CD4-positive, alpha-beta T cell (primary cell): ENCODE data around the gene FBRSL1. TPM values are rescaled to one million over a fixed set of nuclear protein-coding genes. Genes with fewer than 3 reads are reported as not detected.

ENCODE experiments used
- ATAC-seq: fragments of 200-7000 bp; cut with Tn5 transposase; one replicate; pipeline ENCODE4 v1.10.0; 2022; ENCODE audit warnings: mild to moderate bottlenecking; ENCODE audit not compliant: poor library complexity
- CTCF ChIA-PET: fragments of 350-600 bp; sonication (Branson Sonifier 250); formaldehyde crosslinking; loops from one replicate; lab custom pipeline; 2021; ENCODE audit warnings: antibody characterized with exemption, inconsistent platforms; lab: Charles Lee
- POLR2A ChIA-PET: fragments of 350-600 bp; sonication (Branson Sonifier 250); formaldehyde crosslinking; loops from one replicate; lab custom pipeline; 2021; ENCODE audit warnings: antibody characterized with exemption, inconsistent platforms; lab: Charles Lee
- DNase-seq, 14 experiments: peaks; one replicate each; pipeline ENCODE4 v3.0.0-alpha.2; 2013 to 2020; ENCODE audit warnings: mixed read lengths in 2 of 14
- H3K27ac ChIP-seq, 2 donors: one replicate each; pipeline versions ENCODE4 v1.5.1 to v1.7.0; 2013; ENCODE audit warnings: low read length in 2 of 2, low read depth in 1 of 2, mild to moderate bottlenecking in 1 of 2
- H3K27me3 ChIP-seq, 2 experiments: 1 replicate in 1 of 2; 2 replicates in 1 of 2; pipeline versions ENCODE4 v1.6.1 to v1.7.0; 2013; ENCODE audit warnings: low read length in 2 of 2, control low read depth in 1 of 2, mild to moderate bottlenecking in 1 of 2, moderate library complexity in 1 of 2; ENCODE audit not compliant: insufficient read depth in 2 of 2, control insufficient read depth in 1 of 2
- H3K36me3 ChIP-seq: one replicate; pipeline ENCODE4 v1.6.1; 2013; ENCODE audit warnings: low read length, control low read depth; ENCODE audit not compliant: insufficient read depth
- H3K4me1 ChIP-seq: one replicate; pipeline ENCODE4 v1.6.1; 2013; ENCODE audit warnings: low read length, control low read depth; ENCODE audit not compliant: insufficient read depth
- H3K4me3 ChIP-seq: one replicate; pipeline ENCODE4 v1.5.1; 2013; ENCODE audit warnings: mild to moderate bottlenecking, low read length, moderate library complexity
- H3K9me3 ChIP-seq, 2 experiments: 1 replicate in 1 of 2; 2 replicates in 1 of 2; pipeline versions ENCODE4 v1.6.1 to v1.7.0; 2013; ENCODE audit warnings: low read length in 2 of 2, mild to moderate bottlenecking in 2 of 2, control low read depth in 1 of 2, moderate library complexity in 1 of 2; ENCODE audit not compliant: control insufficient read depth in 1 of 2, insufficient read depth in 1 of 2
- H3K27ac Mint-ChIP-seq: one replicate; pipeline ENCODE4 v1.8.0; 2020; ENCODE audit warnings: mixed read lengths
- H3K27me3 Mint-ChIP-seq: one replicate; pipeline ENCODE4 v1.8.0; 2021; ENCODE audit warnings: mixed read lengths
- H3K36me3 Mint-ChIP-seq: one replicate; pipeline ENCODE4 v1.8.0; 2021; ENCODE audit warnings: low read depth, mixed read lengths
- H3K4me1 Mint-ChIP-seq: one replicate; pipeline ENCODE4 v1.8.0; 2021; ENCODE audit warnings: low read depth, mixed read lengths
- H3K4me3 Mint-ChIP-seq: one replicate; pipeline ENCODE4 v1.8.0; 2020; ENCODE audit warnings: mild to moderate bottlenecking, mixed read lengths
- H3K9me3 Mint-ChIP-seq: one replicate; pipeline ENCODE4 v1.8.0; 2020; ENCODE audit warnings: mixed read lengths
- CTCF ChIP-seq: fragments of 200-600 bp; IDR thresholded peaks from one replicate; pipeline ENCODE4 v1.8.0; 2022; ENCODE audit warnings: antibody characterized with exemption, mild to moderate bottlenecking
- intact Hi-C, 2 experiments: fragments of 100-400 bp; cut with DNase I in 1 of 2; cut with micrococcal nuclease in 1 of 2; formaldehyde crosslinking; loops; one replicate each; pipeline versions ENCODE4 v1.15.1 to v1.9.0; 2023 to 2025; cut with DNase I, micrococcal nuclease
- total RNA-seq, 174 experiments: library from RNA in 2 of 174; stranded (reverse) in 2 of 174; gene quantifications; one replicate each; pipeline ENCODE4 v1.2.3 and lab custom pipeline; 2021 to 2026

Gene FBRSL1
- total RNA-seq, 2 experiments from 2014 or later, result 75.8 to 80.7 TPM

GRCh38 chr12:132445884-132446632 lies 43.9 kb upstream of the FBRSL1 start:
- intact Hi-C loops, result loop anchor here (2.0 to 5.0 kb wide), 2 partner anchors 41 to 43 kb away; no protein-coding TSS in a partner anchor
- Mint-ChIP-seq H3K4me1 (peaks cover 69% of the 10 kb centered on the region), H3K4me3 (peak overlapping the region; percentile 90), H3K9me3 (no peaks in the 10 kb centered on the region), H3K36me3 (peaks cover 6% of the 10 kb centered on the region), H3K27me3 (no peaks in the 10 kb centered on the region), H3K27ac (peak overlapping the region; percentile 95)
- Histone ChIP-seq H3K36me3 (no peaks in the 10 kb centered on the region), H3K27me3 (no peaks in the 10 kb centered on the region), H3K4me3 (peak overlapping the region; percentile 51), H3K27ac (peak overlapping the region; percentile 92 to 96), H3K4me1 (peaks cover 74% of the 10 kb centered on the region), H3K9me3 (no peaks in the 10 kb centered on the region)
- peak in 13 of 14 experiments; percentile 26 to 93 (median 58) for DNase-seq
- TF ChIP-seq CTCF, result no peak
- ATAC-seq, result peak; percentile 35
- POLR2A ChIA-PET, result interaction anchor here (0.7 to 4.8 kb wide), 5 partner anchors 16 to 43 kb away, joined by 4 to 34 read pairs (median 11); no protein-coding TSS in a partner anchor
- CTCF ChIA-PET, result interaction anchor here (1.2 to 1.6 kb wide), 3 partner anchors 16 to 108 kb away, joined by 3 to 7 read pairs (median 3); no protein-coding TSS in a partner anchor

GRCh38 chr12:132446633-132447326 lies 43.2 kb upstream of the FBRSL1 start:
- POLR2A ChIA-PET, result interaction anchor here (0.8 to 4.8 kb wide), 3 partner anchors 16 to 42 kb away, joined by 4 to 34 read pairs (median 11); no protein-coding TSS in a partner anchor
- H3K9me3 ChIP-seq, result no peaks in the 10 kb centered on the region
- CTCF ChIA-PET, result interaction anchor here (1.2 to 1.6 kb wide), 3 partner anchors 16 to 108 kb away, joined by 3 to 7 read pairs (median 3); no protein-coding TSS in a partner anchor
- no peak for TF ChIP-seq CTCF
- H3K4me1 ChIP-seq, result peaks cover 72% of the 10 kb centered on the region
- no peaks in the 10 kb centered on the region for H3K27me3 Mint-ChIP-seq
- ATAC-seq (no peak), DNase-seq (no peak)
- H3K4me3 ChIP-seq, result no peak overlapping the region
- H3K36me3 ChIP-seq, result no peaks in the 10 kb centered on the region
- no peaks in the 10 kb centered on the region for H3K27me3 ChIP-seq
- peaks cover 6% of the 10 kb centered on the region for H3K36me3 Mint-ChIP-seq
- no peaks in the 10 kb centered on the region for H3K9me3 Mint-ChIP-seq
- H3K4me3 Mint-ChIP-seq, result peak overlapping the region; percentile 90
- intact Hi-C loops, result loop anchor here (2.0 to 5.0 kb wide), 2 partner anchors 41 to 42 kb away; no protein-coding TSS in a partner anchor
- H3K27ac Mint-ChIP-seq, result peak overlapping the region; percentile 95
- peaks cover 69% of the 10 kb centered on the region for H3K4me1 Mint-ChIP-seq
- peak overlapping the region; percentile 92 to 96 for H3K27ac ChIP-seq

- ChIA-PET POLR2A (interaction anchor here (1.0 to 4.8 kb wide), 3 partner anchors 17 to 41 kb away, joined by 3 to 34 read pairs (median 3); no protein-coding TSS in a partner anchor), CTCF (no interaction called here)
- Mint-ChIP-seq H3K27me3 (no peaks in the 10 kb centered on the region), H3K36me3 (peaks cover 6% of the 10 kb centered on the region), H3K27ac (peak overlapping the region; percentile 95), H3K4me3 (no peak overlapping the region), H3K9me3 (no peaks in the 10 kb centered on the region), H3K4me1 (peaks cover 74% of the 10 kb centered on the region)
- no peak for TF ChIP-seq CTCF
- H3K27ac ChIP-seq, result peak overlapping the region; percentile 17 to 29
- peaks cover 68% of the 10 kb centered on the region for H3K4me1 ChIP-seq
- no peak overlapping the region for H3K4me3 ChIP-seq
- no peaks in the 10 kb centered on the region for H3K36me3 ChIP-seq
- ATAC-seq (no peak), DNase-seq (no peak)
- no peaks in the 10 kb centered on the region for H3K9me3 ChIP-seq
- H3K27me3 ChIP-seq, result no peaks in the 10 kb centered on the region
- intact Hi-C loops, result loop anchor here (2.0 to 5.0 kb wide), 2 partner anchors 40 to 41 kb away; no protein-coding TSS in a partner anchor
These were observed 42.6 kb upstream of the FBRSL1 start for GRCh38 chr12:132447327-132447720.
